ENCODE measurements around the gene CPB1. TPM values are rescaled to one million over a fixed set of nuclear protein-coding genes. Genes with fewer than 3 reads are reported as not detected.

The CPB1 gene
- total and polyA plus RNA-seq, 2 of the 8 experiments (the other 6 are each of a cell fraction or from before 2014, with no cell fraction given), result not detected

- no peak for TF ChIP-seq CHD7 (IDR thresholded peaks at IDR 0.05; ENCODE audit: insufficient replicate concordance, low read length)
- no peak for TF ChIP-seq CTCF (IDR thresholded peaks at IDR 0.05; ENCODE audit: control extremely low read depth in 1 of 3, insufficient read depth in 1 of 3, low read depth in 1 of 3, low read length in 3 of 3)
- TF ChIP-seq RNF2 (IDR thresholded peaks at IDR 0.05; ENCODE audit: borderline replicate concordance, low read depth, low read length, missing control alignments, poor library complexity, severe bottlenecking), result no peak
Measured at GRCh38 chr3:148789146-148789545, 38.5 kb upstream of the CPB1 start (continued).
